ENCODE results near the gene ATP6V0D1.
"Not testable (repeated sequence)": the region's sequence is repeated elsewhere in the genome, so short reads cannot be mapped to it uniquely, and the experiment has no call there.

ATP6V0D1 gene

DNA sequence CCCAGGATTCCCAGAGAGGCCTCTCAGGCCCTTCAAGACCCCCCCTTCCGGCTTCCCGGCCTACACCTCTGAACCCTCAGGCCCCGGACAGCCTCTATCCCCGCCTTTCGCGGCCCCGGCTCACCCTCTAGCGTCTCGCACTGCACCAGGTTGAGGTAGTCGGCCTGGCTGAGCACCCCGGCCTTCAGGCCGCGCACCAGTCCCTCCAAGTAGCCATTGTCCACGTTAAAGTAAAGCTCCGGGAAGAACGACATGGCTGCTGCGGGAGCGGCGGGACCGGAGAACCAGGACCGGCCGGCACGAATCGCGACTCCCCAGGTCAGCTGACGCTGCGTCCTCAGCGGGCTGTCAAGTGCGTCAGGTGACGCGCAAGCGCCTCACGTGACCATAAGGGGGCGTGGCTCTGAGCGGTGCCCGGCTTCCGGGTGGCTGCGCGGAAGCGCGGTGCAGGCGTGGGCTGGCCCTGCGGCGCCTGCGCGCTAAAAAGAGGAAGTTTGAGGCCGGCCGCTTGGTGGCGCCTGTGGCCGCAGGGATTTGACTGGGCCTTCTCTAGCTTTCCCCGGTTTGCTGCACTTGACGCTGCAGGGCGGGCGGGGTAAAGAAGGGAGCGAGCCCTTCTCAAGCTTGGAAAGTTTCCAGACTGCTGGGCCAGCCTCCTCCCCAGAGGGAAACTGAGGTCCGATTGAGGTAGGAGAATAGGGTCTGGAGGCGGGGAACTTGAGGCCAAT lies at the start of gene ATP6V0D1:
TSS of gene ATP6V0D1 (minus strand) at position 325 of the 728 bp plus-strand sequence. CDS start at position 254, 71 bp downstream.
- DNase-seq (ENCODE audit: low read depth in 2 of 2) = peak; percentile 96 to 99

DNA sequence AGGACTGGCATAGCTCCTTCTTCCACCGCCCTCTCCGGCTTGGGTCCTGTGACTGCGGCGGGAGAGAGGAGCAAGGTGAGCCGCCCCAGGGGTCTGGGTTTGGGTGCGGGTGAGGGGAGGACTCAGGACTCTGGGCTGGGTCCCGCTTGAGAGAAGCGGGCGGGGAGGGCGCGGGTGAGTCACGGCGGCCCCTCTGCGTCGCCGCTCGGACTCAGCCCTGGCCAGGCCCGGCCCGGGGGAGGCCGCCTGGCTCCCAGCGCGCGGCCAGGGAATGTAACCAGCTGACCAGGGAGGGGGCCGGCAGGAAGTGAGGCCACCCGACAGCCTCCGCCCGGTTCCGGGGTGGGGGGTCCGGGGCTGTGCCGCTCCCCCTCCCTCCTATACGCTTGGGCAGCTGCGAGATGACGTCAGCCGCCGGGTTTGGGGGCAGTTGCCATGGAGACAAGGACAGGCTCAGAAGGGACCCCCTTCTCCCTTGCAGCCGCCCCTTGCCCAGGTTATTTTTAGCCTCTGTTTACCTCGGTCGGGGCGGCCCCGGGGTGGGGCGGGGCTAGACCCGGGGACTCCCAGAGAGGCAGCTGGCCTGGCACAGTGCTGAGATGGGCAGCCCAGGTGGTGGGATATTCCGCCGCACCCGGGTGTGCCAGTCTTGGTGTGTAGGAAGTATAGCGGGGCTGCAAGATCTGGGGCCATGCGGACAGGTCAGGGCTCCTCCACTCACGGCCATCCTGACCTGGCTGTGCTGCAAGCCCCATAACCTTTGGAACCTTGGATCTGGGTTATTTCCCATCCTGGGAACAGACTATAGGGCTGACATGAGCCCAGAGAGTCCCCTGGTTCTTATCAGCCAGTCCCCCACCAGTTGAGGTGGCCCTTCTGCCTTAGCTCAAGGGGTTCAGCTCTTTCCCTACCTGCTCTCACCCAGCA lies 49.3 kb upstream of the ATP6V0D1 start:
- DNase-seq (ENCODE audit: low read depth in 2 of 2) = no peak

DNA sequence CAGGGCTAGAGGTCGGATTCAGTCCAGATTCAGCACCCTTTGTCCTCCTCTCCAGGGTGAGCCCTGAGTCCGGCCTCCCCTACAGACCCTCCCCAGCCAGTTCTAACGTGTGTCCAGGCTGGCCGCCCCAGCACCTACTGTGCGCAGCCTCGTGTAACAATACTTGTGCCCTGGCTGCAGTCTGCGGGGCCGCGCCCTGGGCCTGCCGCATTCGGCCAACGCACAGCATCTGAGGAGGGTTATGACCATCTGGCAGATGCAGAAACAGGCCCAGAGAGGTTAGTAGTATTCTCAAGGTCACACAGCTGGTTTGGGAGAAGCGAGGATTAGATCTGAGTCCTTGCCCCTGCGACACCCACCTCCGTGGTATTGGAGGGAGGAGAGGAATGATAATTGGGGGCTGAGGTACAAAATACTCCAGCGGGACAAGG lies 48.6 kb upstream of the ATP6V0D1 start:
- no peak for DNase-seq (ENCODE audit: low read depth in 2 of 2)

DNA sequence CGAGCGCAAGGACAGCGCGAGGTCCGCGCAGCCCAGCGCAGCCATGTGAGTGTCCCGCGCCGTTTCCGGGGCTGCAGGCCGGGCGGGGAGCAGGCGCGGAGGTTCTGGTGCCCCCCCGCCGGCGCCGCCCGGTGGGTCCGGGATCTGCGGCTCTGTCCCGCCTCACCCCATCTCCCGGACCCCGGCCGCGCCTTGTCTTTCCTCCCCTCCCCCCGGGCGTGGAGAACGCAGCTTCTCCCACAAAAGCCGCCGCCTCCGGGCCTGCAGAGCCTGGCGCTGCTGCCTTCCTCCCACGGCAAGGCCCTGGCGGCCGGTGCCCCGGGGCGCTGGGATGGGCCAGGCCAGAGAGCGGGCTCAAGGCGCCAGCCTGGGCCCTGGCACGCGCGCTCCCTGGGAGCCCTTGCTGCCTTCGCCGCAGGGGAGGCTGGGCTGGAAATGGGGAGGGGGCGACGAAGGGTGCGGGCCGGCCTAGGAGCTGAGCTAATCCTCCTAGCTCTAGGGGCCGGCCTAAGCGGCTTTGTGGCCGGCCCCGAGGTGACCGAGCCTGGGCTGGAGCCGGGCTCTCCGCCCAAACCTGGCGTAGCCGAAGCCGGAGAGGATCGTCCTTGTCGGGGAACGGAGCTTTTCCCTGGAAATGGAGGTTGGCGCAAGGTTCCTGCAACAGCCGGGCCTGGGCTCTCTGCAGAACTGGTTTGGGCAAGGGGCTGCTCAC lies 48.1 kb upstream of the ATP6V0D1 start:
- DNase-seq (ENCODE audit: low read depth in 2 of 2) = no peak

DNA sequence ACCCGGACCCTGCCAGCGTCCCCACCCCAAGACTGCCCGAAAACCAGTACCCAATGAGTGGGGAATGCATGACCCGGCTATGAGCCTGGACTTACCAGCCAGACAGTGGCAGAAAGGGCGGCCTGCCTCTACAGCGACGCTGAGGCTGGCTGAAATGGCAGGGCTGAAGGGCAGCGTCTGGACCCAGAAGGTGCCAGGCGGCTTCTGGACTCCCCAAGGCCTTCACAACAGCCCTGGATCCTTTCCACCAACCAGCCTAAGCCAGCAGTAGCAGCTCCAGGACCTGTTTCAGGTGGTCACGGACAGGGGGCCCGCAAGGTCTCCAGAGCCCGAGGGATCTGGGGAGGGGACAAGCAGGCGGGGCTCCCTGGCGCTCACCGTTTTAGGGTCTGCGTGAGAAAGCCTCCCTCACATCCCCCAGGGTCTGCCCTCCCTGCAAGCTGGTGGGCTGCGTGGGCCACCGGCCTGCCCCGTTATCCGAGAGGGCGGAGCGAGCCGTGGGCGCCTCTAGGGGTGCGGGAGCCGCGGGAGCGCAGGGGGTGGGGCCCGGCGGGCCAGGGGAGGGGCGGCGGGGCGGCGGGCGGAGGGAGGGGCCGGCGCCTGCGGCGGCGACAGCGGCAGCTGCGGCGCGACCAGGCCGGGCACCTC lies 47.4 kb upstream of the ATP6V0D1 start, which contains the start of gene RIPOR1:
TSS of gene RIPOR1 (plus strand) at position 608 of the 648 bp plus-strand sequence. CDS start 9,618 bp downstream, outside the sequence.
- DNase-seq (ENCODE audit: low read depth in 2 of 2) = peak in 1 of 2 donors; percentile 34

DNA sequence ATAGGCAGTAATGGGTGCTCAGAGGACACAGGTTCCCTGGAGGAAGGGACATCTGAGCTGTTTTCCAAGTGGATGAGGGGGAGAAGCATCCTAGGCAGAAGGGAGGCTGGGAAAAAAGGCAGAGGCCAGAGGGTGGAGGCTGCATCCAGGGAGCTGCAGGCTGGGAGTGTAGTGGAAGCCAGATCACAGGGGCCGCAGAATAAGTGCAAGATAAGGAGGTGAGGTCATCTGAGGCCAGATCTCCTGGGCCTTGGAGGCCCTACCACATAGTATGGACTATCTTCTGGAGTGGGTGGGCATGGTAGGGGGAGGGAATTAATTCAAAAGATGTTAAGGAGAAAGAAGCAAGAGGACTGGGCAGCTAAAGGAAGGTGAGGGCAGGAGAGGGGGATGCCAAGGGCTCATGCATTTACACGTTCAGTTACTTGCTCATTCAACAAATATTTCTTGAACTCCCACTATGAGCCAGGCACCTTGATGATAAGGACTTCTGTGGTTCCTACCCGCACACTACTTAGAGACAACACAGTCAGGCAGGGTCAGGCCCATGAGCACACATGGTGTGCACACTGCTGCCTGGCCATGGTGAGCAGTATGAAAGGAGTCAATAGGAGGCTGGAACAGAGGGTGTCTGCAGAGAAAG lies 45.3 kb upstream of the ATP6V0D1 start:
- no peak for DNase-seq (ENCODE audit: low read depth in 2 of 2)

DNA sequence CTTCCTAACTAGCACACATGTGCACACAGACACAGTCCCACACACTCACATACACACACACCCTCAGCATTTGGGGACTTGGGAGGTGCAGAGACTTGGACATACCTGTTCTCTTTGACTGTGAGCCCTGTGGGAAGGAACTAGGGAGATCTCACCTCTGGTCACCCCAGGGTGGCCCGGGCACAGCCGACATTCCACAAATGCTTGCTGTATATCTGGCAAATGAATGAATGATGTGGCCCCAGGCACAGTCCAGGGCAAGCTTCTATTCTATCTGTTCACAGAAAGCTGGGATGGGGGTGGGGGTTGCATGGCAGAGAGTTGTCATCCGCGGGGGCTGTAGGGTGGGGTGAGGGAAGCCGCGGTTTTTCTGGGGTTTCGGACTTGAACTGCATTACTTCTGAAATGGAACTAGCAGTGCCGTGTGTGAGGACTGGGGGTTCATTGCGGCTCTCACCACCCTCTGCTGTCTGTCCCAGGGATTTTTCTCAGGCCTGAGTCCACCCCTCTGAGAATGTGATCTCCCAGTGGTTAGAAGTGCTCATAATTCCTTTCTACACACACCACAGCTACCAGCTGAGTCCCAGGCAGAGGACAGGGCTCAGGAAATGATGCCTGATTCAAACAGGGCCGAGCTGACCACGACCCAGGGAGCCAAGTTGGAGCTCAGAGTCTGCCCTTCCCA lies 44.4 kb upstream of the ATP6V0D1 start:
- no peak for DNase-seq (ENCODE audit: low read depth in 2 of 2)

DNA sequence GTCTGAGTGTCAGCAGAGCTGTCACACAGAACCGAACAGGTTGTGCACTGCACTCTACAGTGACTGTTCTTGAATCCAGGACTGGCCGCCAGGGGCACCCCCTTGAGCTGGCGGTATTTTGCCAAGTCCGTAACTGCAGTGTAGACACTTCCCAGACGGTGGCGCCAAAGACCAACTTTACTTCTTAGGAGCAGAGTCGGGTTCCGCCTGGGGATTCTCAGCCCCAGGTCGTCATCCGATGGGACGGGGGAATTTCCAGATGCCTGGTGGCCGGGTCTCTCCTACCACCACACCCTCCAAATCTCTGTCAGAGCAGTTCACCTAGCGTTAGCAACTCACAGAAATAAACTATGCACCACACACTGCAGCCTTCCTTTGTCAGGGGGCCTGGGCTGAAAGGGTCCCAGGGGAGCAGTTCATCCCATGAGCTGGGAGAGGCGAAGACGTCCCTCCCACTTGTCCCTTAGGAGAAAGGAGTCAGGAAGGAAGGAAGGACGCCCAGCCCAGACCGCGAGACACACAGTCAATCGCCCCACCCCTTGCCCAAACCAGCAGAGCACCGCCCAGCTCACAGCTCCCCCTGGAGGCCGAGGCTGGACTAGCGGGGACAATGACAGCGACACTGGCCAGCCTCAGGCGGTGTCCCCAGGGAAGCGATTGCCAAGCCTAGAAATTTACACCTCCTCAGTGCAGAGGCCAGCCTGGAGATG lies 40.3 kb upstream of the ATP6V0D1 start:
- DNase-seq (ENCODE audit: low read depth in 2 of 2) = peak; percentile 94 to 98

DNA sequence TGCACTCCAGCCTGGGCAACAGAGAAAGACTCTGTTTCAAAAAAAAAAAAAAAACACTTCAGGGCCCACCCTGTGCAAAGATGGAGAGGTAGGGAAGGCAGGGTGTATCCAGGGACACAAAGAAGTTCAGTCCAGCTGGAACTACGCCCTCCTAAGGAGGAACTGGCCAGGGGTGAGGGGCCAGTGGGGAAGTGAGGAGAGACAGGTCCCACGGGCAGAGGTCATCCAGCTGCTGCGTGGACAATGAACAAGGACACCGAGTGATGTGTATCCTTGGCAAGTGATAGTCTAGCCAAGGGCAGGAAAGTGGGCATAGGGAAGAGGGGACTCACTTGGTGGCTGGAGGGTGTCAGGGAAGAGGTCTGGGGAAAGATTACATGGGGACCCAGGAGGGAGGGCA lies 38.3 kb upstream of the ATP6V0D1 start:
- DNase-seq (ENCODE audit: low read depth in 2 of 2) = no peak

DNA sequence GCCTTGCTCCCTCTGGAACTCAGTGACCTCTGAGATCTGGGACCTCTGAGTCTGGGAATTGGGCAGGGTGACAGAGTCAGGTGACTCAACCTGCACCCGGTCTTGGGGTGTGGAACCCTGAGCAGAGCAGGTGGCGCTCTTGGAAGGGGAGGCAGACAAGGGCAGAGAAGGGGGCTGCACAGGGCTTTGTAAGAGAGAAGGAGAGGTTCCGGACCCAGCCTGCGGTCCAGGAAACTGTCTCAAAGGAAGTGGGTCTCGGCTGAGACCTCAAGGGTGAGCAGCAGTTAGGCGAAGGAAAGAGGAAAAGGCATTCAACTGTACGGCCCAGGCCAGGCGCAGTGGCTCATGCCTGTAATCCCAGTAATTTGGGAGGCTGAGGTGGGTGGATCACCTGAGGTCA lies 37.7 kb upstream of the ATP6V0D1 start:
- DNase-seq (ENCODE audit: low read depth in 2 of 2) = no peak

DNA sequence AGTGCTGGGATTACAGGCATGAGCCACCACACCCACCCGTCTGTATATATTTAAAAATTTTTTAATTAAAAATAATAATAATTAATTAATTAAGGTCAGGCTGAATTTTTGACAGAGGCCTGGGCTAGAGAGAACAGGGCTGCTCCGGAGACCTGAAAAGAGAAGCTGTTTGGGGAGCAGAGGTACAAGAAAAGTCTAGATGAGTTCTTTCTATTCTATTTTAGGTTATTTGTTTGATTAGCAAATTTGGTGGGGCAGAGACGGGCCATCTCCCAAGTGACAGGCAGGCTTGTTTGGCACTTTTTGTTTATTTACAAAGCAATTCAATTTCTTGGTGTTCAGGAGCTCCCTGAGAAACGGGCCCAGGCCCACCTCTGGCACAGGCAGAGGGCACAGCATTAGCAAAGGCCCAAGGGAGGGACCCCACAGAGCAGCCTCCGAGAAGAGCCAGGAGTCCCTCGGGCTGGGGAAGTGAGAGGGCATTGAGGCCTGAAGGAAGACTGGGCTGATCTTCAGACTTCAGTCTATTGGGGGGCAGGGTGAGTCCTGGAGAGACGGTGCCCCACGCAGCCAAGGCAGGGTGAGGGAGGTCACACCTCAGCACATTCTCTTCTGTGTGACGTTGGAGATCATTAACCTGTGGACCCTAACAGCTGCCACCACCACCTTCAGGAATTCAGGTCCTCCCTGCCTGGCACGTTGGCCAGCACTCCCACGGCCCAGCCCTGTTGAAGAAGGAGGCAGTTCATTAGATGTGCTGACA lies 36.9 kb upstream of the ATP6V0D1 start:
- DNase-seq (ENCODE audit: low read depth in 2 of 2) = no peak

DNA sequence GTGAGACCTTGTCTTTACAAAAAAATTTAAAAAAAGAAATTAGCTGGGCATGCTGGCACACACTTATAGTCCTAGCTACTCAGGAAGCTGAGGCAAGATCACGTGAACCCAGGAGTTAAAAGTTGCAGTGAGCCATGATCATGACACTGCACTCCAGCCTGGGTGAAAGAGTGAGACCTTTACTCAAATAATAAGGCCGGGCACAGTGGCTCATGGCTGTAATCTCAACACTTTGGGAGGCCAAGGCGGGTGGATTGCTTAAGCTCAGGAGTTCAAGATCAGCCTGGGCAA lies 36.1 kb upstream of the ATP6V0D1 start:
- DNase-seq (ENCODE audit: low read depth in 2 of 2) = no peak

DNA sequence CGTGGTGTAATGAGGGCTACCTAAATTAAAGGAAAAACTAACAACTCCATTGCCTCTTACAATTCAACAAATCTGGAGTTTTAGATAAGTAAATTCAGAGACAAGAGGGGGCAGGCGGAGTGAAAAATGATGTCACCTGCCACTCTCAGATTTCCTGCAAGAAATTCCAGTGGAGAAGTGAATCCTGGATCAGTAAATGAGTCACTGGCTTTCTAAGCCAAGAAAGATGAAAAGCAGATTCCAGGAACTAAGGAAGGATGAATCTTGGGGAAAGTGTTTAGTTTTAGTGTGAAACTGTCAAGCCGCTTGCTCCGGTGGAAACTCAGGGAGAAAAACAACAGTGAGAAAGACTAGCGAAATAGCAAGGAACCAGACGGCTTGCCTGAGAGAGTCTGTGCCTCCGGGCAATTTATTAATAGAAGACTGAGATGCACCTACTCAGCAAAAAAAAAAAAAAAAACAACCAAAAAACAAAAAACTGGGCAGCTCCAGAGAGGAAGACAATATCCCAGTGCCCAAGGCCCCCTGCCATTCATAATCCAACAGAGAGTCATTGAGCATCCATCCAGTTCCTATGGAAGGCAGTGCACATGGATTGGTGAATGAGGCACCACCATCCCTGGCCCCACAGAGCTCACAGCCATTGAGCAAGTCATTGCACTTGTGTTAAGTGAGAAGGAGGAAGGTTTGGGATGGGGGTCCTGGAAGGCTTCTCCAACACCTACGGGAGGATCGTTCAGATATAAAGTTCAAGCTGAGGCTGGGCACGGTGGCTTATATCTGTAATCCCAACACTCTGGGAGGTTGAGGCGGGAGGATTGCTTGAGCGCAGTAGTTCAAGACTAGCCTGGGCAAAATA lies 35.6 kb upstream of the ATP6V0D1 start:
- no peak for DNase-seq (ENCODE audit: low read depth in 2 of 2)

DNA sequence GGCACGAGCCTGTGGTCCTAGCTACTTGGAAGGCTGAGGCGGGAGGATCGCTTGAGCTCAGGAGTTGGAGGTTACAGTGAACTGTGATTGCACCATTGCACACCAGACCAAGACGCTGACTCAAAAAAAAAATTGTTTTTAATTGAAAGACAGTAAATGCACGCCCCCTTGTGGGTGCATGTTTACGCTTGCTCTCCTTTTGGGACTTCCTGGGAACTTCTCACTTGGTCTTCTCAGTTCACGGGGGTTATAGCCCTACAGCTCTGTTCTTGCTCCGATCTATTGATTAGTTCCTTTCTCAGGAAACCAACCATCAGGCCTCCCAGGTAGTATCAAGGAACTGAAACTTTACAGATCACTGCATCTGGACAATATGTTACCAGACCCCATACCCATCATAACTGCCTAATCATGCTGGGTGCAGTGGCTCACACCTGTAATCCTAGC lies 33.4 kb upstream of the ATP6V0D1 start:
- DNase-seq (ENCODE audit: low read depth in 2 of 2) = peak; percentile 69 to 76

DNA sequence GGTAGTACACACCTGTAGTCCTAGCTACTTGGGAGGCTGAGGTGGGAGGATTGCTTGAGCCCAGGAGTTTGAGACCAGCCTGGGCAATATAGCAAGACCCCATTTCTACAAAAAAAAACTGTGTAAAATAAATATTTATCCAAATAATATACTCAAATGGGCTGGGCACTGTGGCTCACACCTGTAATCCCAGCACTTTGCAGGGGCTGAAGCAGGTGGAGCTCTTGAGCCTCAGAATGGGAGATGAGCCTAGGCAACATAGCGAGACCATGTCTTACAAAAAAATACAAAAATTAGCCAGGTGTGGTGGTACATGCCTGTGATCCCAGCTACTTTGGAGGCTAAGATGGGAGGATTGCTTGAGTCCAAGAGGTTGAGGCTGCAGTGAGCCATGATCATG lies 32.9 kb upstream of the ATP6V0D1 start:
- not testable (repeated sequence) for DNase-seq (ENCODE audit: low read depth in 2 of 2)

DNA sequence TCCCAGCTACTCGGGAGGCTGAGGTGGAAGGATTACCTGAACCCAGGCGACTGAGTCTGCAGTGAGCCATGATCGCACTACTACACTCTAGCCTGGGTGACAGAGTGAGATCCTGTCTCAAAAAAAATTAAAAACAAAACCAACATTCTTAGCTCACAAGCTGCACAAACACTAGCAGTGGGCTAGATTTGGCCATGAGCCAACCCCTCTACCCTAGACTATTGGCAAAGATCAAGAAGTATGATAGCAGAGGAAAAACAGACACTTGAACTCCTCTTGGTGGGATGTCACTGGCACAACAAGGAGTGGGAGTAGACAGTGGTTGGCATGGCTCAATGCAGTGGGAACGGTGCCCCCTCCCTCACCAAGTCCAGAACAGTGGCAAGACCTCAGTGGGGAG lies 28.1 kb upstream of the ATP6V0D1 start:
- DNase-seq (ENCODE audit: low read depth in 2 of 2) = no peak

DNA sequence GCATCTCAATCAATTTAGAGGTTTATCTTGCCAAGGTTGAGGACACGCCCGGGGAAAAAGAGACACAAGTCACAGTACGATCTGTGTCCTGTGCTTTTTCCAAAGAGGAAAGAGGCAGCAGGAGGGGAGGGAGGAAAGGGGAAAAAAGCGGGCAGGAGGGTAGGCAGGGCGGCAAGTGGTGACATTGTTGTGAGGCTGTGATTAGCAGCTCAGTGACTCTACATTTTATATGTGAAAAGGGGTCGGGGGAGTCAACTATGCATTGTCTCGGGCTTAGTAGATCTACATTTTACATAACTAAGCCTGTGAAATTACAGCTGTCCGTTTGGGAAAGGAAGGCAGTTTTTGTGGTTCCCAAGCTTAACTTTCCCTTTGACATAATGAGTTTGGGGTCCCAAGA lies 25.5 kb upstream of the ATP6V0D1 start:
- DNase-seq (ENCODE audit: low read depth in 2 of 2) = no peak

Data from stimulated activated CD4-positive, alpha-beta T cell treated with anti-CD3 and anti-CD28 coated beads, Interleukin-15, amount 100 ng/mL, for 48 hours (primary cell).